ENCODE results near the gene MROH7.

MROH7 gene

DNA sequence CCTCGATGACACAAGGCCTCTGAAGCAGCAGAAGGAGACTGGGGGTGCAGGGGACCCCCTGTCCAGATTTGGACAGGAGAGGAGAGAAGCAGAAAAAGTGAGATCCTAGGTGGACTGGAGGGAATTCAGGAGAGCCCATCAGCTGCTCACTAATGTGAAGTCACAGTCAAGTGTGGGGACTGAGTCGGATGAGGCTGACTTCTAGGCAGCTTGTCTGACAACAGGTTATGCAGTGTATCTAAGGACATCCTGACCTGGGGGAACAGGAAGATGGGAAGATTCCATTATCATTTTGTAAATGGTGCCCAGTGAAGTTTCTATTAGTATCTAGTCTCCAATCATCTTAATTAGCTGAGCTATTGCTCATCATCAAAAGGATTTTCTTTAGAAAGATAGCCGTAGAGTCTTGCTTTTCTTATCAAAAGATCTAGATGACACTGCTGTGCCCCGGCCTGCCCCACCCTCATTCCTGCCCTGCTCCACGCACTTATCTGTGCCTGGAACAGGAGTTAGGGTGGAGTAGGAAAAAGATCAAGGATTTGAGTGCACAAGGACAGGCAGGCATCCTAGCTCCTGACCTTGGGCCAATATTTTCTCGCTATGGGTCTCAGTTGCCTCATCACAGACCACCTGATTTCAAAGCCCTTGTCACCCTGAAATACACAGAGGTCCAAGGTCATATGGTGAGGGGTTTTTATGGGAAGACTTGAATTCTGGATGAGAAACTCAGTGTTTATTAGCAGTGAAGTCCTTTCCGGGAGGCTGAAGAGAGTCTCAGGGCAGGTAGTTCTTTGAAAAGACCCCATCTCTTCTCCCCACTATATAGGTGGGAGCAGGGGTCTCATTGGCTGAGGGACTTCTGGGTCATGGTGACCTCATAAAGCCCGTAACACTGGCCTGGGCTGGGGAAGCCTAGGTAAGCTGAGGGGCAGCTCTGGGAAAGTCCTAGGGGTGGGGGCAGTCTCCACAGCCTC is at the start of gene MROH7:
MROH7 (plus strand) TSS at position 924 of the 974 bp plus-strand sequence. CDS start 11,141 bp downstream, outside the sequence.
- no peak for DNase-seq (ENCODE audit: low read depth, low spot score)

DNA sequence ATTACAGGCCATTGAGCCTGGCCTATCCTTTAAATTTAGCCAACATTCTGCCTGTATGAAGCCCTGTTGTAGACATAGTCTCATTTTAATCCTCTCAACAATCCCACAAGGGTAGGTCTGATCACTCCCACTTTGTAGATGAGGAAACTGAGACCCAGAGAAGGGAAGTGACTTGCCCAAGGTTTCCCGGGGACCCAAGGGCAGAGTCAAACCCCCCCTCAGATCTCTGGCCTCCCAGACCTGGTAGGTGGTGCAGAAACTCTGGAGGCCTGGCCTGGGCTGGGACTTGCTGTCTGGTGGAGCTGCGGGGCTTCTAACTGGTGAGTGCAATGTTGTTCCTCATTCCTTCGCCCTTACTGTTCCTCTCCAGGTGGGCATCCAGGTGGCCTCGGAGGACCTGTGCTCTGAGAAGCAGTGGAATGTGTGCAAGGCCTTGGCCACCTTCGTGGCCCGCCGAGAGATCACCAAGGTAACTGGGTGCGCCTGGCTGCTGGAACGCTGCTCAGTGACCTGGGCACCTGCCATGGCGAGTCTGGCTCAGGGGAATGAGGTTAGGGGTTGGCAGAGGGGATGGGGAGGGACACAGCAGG is 47.9 kb upstream of the MROH7 start:
- DNase-seq (ENCODE audit: low read depth, low spot score), result no peak

DNA sequence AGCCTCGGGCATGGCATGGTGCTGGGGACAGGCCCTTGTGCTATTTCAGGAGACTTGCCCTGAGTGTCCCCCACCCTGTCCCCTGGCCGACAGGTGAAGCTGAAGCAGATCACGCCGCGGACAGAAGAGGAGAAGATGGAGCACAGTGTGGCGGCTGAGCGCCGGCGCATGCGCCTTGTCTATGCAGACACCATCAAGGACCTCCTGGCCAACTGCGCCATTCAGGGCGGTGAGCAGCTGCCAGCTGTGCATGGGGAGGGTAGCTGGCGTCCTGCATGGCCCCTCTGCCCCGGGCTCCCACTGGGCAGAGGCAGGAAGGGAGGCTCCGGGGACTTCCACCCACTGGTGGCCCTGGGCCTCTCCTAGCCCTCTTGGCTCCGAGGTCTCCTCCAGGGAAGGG is 47.1 kb upstream of the MROH7 start:
- no peak for DNase-seq (ENCODE audit: low read depth, low spot score)

DNA sequence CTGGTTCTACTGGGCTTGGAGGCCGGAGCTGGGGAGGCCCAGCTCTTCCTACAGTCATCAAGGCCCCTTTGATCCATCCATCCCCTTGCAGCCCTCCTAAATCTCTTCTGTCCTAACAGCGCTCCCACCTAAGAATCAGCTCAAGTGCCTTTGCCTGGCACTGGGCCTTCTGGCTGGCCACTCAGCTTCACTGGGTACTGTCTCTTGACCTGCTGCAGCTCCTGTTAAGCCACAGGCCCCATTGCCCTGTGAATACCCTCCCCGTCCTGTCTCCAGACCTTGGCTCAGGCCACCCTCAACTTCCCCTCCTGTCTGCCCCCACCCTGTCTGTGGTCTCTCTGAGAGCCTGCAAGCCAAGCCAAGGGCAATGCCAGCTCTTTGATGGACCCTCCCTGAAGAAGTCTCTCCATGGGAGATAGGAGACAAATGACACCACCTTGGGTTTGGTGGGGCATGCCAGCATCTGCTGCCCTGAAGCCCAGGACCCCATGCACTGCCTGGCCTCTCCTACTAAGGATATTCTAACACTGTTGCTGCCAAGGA is 45.6 kb upstream of the MROH7 start:
- DNase-seq (ENCODE audit: low read depth, low spot score), result no peak

DNA sequence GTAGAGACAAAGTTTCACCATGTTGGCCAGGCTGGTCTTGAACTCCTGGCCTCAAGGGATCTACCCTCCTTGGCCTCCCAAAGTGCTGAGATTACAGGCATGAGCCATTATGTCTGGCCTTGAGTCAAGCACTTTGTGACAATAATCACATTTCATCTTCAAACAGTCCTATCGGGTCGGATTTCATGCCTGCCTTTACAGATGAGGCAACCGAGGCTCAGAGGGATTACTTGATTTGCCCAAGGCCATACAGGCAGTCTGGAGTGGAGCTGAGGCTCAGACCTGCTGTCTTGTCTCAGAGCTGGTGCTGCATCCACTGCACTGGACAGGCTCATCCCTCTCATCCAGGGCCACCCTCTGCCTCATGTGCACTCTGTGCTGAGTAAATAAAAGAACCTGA is 44.8 kb upstream of the MROH7 start:
- no peak for DNase-seq (ENCODE audit: low read depth, low spot score)

DNA sequence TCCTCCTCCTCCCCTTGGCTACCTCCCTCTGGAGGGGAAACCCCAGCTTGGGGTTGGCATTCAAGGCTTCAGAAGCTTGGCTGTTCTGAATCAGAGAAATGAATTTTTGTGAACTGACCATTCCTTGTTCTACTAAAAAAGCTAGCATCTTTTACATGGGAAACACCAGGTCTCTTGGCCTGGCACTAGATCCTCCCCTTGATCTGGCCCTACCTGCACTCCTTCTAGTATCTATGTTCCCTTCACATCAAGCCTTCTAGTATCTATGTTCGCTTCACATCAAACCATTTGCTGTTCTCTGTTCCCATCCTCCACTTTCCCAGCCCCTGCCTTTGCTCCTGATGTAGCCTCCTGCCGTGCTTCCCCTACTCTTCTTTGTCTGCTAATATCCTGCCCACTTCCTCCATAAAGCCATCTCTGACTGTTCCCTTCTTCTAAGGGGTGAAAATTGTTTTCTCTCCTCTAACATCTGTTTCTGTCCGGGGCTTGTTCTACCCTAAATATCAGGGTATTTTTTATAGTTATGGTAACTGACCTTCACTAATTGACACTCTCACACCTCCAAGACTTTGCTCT is 44.0 kb upstream of the MROH7 start:
- no peak for DNase-seq (ENCODE audit: low read depth, low spot score)

DNA sequence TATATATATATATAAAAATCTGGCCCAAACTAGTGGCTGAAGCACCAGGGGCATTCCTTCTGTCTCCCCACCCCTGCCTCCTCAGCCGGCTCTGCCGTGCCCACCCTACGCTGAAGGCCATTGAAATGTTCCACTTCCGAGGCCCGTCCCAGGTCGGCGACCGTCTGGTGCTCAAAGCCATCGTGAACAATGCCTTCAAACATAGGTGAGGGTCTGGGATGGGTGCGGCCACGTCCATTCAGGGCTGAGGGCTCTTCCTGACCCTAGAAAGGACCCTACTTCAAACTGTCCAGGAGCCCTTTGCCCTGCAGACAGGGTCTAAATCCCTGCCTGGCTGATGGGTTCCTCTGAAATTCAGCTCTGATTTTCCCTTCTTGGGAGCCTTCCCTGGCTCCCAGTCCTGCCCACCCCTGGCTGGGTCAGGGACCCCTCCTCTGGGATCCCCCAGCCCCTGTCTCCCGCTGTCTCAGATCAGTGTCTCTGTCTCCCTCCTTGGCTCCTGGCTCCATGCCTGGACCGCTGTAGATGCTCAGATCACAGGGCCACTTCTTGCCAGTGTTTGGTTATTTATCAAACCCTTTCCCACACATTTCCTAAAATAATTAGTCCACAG is 42.3 kb upstream of the MROH7 start:
- no peak for DNase-seq (ENCODE audit: low read depth, low spot score)

DNA sequence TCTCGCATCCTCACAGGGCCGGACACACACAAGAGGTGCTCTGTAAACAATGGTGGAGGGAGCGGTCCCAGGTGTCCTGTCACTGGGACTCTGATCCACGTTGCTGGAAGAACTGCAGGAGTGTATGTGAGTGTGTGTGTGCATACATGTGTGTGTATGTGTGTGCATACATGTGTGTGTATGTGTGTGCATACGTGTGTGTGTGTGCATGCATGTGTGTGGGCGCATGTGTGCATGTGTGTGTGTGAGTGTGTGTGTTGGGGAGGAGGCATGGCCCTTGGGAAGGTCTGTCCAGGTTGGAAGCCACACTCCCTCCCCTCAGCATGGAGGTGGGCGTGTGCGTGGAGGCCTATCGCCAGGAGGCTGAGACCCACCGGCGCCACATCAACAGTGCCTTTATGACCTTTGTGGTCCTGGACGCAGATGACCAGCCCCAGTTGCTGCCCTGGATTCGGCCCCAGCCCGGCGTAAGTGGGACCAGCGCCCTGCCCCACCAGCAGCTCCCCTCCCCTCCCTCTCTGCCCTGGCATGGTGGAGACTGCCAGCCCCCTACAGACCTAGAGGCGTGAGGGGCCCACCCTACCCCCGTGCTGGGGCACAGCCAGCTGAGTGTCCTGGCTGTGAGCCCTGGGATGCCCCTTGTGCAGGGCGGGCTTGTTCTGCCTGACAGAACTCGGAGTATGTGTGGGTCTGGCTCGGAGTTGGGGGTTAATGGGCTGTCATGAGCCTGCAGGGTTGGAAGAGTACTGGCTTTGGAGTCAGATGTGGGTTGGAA is 40.5 kb upstream of the MROH7 start:
- DNase-seq (ENCODE audit: low read depth, low spot score), result no peak

DNA sequence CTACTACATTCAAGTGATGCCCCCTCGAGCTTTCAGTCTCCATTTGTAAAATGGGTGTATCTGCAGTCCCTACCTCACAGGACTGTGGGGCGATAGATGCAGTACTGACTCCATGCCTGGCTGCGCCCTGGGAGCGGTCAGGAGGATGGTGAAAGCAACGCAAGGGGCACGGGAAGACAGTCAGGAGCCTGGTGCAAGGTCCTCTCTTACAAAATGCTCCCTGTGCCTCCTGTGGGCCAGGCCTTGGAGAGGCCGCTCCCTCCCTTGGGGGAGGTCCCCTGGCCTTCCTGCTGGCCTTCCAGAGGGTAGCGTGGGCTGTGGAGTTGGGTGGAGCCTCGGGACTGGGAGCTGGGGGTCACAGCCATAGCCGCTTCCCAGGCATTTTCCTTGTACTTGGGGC is 39.9 kb upstream of the MROH7 start:
- no peak for DNase-seq (ENCODE audit: low read depth, low spot score)

DNA sequence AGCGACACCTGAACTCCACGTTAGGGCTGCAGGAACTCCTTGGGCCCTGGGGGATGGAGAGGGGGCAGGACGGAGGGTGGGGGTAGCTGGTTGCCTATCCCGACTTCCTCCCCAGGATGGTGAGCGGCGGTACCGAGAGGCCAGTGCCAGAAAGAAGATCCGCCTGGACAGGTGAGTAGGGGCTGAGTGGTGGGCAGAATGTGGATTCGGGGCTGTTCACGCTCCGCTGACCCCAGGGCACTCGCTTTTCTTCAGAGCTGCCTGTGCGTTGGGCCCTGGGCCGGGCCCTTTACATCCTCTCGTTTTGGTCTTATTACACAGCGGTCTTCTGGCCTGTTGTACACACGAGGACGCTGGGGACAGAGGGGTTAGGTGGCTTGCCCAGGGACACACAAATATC is 39.0 kb upstream of the MROH7 start:
- DNase-seq (ENCODE audit: low read depth, low spot score), result no peak

DNA sequence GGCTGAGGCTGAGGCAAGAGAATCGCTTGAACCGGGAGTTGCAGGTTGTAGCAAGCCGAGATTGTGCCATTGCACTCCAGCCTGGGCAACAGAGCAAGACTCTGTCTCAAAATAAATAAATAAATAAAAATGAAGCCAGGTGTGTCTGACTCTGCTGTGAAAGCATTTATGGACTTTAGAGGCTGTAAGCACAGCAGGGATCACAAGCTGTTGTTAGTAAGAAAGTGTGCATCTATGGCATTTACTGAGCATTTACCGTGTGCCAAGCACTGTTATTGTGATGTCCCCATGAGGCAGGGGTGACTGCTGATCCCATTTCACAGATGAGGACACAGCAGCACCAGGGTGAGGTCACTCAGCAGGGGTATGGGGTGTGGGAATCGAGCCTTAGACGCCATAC is 38.3 kb upstream of the MROH7 start:
- DNase-seq (ENCODE audit: low read depth, low spot score), result no peak

DNA sequence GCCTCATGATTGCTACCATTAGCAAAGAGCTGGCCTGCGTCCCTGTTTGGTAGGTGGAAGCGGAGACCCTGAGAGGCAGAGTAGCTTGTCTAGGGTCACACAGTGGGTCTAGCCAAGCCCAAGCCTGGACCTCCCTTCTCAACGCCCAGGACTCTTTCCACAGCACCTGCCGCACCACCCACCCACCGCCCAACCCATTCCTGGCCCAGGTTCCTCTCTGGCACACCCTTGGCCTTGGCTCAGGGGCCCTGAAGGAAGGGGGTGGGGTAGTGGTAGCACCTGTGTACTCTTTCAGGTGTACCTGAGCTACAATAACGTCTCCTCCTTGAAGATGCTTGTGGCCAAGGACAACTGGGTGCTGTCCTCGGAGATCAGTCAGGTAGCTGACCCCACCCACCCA is 37.5 kb upstream of the MROH7 start:
- DNase-seq (ENCODE audit: low read depth, low spot score), result no peak

DNA sequence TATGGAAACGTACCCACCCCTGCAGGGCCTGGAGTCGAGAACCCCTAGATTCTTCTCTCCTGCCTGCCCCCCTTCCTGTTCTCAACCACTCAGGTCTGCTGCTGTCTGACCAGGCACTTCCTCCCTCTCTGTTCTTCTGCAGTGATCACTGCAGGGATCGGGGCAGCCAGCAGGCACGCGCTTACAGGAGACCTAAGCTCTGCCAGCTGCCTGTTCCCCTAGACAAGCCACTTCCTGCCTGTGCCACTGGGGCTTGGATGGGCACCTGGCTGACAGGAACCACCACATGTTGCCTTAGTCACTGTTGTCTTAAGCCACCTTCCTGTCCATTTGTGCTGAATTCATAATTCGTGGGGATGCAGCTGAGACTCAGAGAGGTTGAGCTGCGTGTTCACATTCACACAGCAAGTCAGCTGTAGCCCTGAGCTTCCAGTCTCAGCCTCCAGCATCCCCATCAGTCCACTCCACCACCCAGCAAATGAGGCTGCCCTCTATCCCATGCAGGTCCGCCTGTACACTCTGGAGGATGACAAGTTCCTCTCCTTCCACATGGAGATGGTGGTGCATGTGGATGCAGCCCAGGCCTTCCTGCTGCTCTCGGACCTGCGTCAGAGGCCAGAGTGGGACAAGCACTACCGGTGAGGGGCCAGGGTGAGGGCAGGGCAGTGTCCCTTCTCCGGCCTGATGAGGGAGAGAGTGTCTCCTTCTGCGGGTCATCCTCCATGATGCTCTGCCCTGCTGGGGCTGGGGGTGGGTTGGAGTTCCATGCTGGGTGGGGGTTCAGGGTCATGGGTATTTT is 36.8 kb upstream of the MROH7 start:
- DNase-seq (ENCODE audit: low read depth, low spot score), result no peak

DNA sequence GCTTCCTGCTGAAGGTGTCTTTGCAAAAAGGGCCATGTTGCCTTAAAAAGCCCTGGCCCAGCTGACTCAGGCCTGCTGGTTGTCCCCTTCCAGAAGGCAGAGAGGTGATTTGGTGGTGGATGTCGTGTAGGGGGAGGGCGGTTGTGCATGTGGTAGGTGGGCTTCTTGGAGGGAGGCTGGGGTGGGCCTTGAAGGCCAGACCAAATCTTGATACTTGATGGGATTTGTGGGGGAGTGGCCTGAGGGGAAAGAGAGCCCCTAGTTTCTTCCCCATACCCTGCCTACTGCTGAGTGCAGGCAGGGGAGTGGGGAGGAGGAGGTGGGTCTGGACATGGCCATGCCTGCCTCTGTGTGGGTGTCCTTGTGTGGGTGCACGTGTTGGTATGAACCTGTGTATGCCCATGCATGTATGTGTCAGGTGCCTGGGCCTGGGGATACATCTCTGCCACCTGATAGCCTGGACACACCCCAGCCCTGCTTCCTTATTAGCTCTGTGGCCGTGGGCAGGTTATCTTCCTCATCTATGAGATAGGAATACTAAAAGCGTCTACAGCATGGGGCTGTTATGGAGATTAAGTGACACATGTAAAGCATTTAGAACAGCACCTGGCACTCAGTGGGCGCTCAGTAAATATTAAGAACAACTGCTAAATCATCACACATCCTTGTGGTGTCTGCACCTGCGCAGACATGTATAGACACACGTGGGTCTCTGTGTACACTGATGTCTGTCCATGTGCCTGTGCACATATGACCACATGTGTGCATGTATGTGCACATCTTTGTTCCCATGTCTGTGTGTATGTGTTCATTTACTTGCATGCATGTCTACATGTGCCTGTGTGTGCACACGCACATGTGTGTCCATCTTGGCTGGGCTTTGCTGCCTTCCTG is 35.2 kb upstream of the MROH7 start:
- no peak for DNase-seq (ENCODE audit: low read depth, low spot score)

DNA sequence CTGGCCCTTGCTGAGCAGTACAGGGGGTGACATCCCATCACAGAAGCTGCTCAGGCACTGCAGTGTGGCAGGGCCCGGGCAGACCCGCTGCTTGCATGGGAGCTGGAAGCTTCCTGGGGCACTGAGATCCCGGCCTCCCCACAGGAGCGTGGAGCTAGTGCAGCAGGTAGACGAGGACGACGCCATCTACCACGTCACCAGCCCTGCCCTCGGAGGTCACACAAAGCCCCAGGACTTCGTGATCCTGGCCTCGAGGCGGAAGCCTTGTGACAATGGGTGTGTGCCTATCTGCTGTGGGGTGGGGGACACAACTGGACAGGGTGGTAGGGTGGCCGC is 34.6 kb upstream of the MROH7 start:
- no peak for DNase-seq (ENCODE audit: low read depth, low spot score)

DNA sequence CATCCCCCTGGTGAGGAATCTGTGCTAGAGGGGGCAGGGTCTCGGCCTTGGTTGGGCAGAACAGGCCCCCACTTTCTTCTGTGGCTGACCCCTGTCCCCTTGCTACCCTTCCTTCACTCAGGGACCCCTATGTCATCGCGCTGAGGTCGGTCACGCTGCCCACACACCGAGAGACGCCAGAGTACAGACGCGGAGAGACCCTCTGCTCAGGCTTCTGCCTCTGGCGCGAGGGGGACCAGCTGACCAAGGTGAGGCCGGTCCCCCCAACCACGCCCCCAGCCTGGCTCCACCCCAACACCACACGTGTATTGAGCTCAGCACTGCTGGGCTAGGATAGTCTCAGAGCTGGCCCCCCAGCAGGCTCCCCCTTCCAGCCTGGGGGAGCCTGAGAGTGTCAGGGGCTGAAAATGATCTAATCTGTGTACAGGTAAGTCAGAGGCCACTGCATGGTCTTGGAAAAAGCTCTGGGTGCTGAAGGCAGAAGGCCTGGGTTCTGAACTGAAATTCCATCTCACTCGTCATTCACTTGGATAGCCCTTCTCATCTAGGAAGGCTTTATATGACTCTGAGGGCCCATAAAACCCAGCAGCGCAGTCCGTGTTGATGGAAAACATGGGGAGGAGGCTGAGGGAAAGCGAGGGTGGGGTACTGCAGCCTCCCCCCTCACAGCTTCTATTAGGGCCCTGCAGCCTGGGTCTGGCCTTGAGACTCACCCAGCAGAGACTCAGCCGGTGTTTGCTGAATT is 33.6 kb upstream of the MROH7 start:
- no peak for DNase-seq (ENCODE audit: low read depth, low spot score)

DNA sequence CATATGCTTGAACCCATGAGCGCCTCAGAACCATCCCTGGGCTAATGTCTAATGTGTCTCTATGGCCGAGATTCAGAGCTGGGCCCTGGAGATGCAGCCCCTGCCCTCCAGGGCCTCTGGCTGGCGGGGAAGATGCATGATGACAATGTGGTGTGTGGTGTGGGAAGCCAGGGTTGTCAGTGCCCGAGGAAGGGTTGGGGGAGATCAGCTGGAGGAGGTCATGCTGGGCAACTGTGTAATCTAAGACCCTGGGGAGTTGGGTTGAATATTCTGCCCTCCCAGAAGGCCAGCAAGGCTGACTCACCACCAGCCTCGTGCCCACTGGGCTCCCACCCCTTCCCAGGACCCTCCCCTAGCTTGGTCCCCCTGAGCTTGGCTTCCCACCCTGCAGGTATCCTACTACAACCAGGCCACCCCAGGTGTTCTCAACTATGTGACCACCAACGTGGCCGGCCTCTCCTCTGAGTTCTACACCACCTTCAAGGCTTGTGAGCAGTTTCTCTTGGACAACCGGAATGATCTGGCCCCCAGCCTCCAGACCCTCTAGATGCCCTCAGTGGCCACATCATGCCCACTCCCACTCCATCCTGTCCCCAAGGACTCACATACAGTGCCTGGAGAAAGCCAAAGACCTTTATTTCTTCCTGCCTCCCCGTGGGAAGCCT is 32.9 kb upstream of the MROH7 start:
- no peak for DNase-seq (ENCODE audit: low read depth, low spot score)

DNA sequence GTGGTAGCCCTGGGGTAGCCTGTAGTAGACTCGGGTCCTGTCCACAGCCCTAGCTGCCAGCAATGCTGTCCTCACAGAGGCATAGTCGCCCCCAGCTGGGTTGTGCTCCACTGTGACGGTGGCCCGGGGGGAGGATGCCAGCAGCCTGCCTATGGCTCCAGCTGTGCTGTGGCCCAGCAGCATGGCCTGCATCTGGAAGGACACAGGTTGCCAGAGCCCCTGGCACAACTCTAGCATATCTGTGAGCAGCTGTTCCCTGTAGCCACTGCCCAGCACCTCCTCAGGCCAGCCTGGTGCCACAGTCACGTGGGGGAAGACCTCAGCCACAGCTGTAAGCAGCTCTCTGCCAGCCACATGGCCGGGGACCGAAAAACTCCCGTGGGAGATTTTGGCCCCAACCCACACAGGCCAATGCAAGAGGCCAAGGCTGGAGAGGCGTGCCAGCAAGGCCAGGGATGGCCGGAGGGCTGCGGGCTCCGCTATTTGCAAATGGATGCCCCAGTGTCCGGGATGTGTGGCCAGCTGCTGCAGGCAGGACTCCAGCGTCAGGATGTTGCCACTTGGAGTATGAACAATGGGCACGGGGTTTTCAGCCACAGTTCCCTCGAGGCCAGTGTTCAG is 32.2 kb upstream of the MROH7 start:
- no peak for DNase-seq (ENCODE audit: low read depth, low spot score)
